Globus pallidus (tissue), 1 donor: ENCODE measurements around the gene NKIRAS1.

ENCODE experiments used
- DNase-seq: peaks from one replicate; pipeline ENCODE4 v3.0.0-alpha.2; 2015; ENCODE audit warnings: low spot score

NKIRAS1 gene

GRCh38 chr3:23916886-23917678, at the start of gene NKIRAS1, which contains the start of gene RPL15:
NKIRAS1 (minus strand) TSS chr3:23916990; CDS start chr3:23910904, 6,086 bp downstream.
RPL15 (plus strand) TSS chr3:23917132; CDS start chr3:23917860, 728 bp downstream.
- peak; percentile 97 for DNase-seq

GRCh38 chr3:23966328-23966727, 49.5 kb upstream of the NKIRAS1 start:
- no peak for DNase-seq

- no peak for DNase-seq
Measured at GRCh38 chr3:23964537-23965235, 47.9 kb upstream of the NKIRAS1 start.

GRCh38 chr3:23961913-23962312, 45.1 kb upstream of the NKIRAS1 start:
- no peak for DNase-seq

- no peak for DNase-seq
Measured at GRCh38 chr3:23961066-23961465, 44.3 kb upstream of the NKIRAS1 start.

GRCh38 chr3:23960649-23961048, 43.9 kb upstream of the NKIRAS1 start:
- DNase-seq: no peak

GRCh38 chr3:23959135-23959900, 42.5 kb upstream of the NKIRAS1 start:
- DNase-seq: no peak

GRCh38 chr3:23956701-23957100, 39.9 kb upstream of the NKIRAS1 start:
- no peak for DNase-seq

GRCh38 chr3:23954144-23954543, 37.4 kb upstream of the NKIRAS1 start:
- DNase-seq: no peak

- DNase-seq: no peak
Measured at GRCh38 chr3:23953523-23953922, 36.7 kb upstream of the NKIRAS1 start.

- DNase-seq: no peak
Measured at GRCh38 chr3:23952646-23953045, 35.9 kb upstream of the NKIRAS1 start.

GRCh38 chr3:23950293-23950692, 33.5 kb upstream of the NKIRAS1 start:
- DNase-seq: no peak

GRCh38 chr3:23949784-23950183, 33.0 kb upstream of the NKIRAS1 start:
- DNase-seq: peak; percentile 25

- no peak for DNase-seq
Measured at GRCh38 chr3:23948761-23949160, 32.0 kb upstream of the NKIRAS1 start.

- DNase-seq: peak; percentile 97
Measured at GRCh38 chr3:23945913-23946687, 29.3 kb upstream of the NKIRAS1 start.

GRCh38 chr3:23945663-23945912, 28.8 kb upstream of the NKIRAS1 start:
- DNase-seq: no peak

- peak; percentile 88 for DNase-seq
Measured at GRCh38 chr3:23944861-23945662, 28.3 kb upstream of the NKIRAS1 start, which contains the start of gene NR1D2. NR1D2 (plus strand) TSS chr3:23945286; CDS start chr3:23945579, 293 bp downstream.

- peak; percentile 37 for DNase-seq
Measured at GRCh38 chr3:23944007-23944783, 27.4 kb upstream of the NKIRAS1 start.

GRCh38 chr3:23942546-23942945, 25.8 kb upstream of the NKIRAS1 start:
- DNase-seq: no peak

GRCh38 chr3:23941440-23941839, 24.6 kb upstream of the NKIRAS1 start:
- no peak for DNase-seq
